Measurements from ENCODE around the gene HOXD13. TPM values are rescaled to one million over a fixed set of nuclear protein-coding genes. Genes with fewer than 3 reads are reported as not detected.

The HOXD13 gene
- total RNA-seq, 1 experiment from 2014 or later = not detected

GRCh38 chr2:176066645-176067588 is 25.6 kb upstream of the HOXD13 start:
- ChIA-PET CTCF (no interaction called here), POLR2A (ENCODE audit: unreplicated experiment) (no interaction called here)
- no peak overlapping the region for H2AFZ ChIP-seq
- H4K20me1 ChIP-seq (ENCODE audit: insufficient read depth) = no peaks in the 10 kb centered on the region
- BruUV-seq (replicated peaks) = no TSS peak
- no peaks in the 10 kb centered on the region for H3K4me1 ChIP-seq (replicated peaks; ENCODE audit: insufficient read depth)
- intact Hi-C loops (cut with micrococcal nuclease; ENCODE audit: unreplicated experiment) = no loop called here
- DNase-seq = no peak
- H3K27me3 ChIP-seq (ENCODE audit: insufficient read depth, low read depth) = peaks cover 17% of the 10 kb centered on the region; the same call in 1 of the 2 replicates
- H3K4me2 ChIP-seq = no peak overlapping the region
- no peak overlapping the region for H3K4me3 ChIP-seq
- no peak overlapping the region for H3K27ac ChIP-seq
- H3K9me2 ChIP-seq (ENCODE audit: insufficient read depth) = no peaks in the 10 kb centered on the region
- TF ChIP-seq CTCF (conservative IDR thresholded peaks at IDR 0.05) (no peak), EZH2 (IDR thresholded peaks at IDR 0.05; ENCODE audit: low read depth) (no peak)
- H3K79me2 ChIP-seq (ENCODE audit: low read depth) = no peaks in the 10 kb centered on the region
- no peaks in the 10 kb centered on the region for H3F3A ChIP-seq (ENCODE audit: insufficient read depth, low read depth)
- no peaks in the 10 kb centered on the region for H3K9me3 ChIP-seq (ENCODE audit: insufficient read depth, low read depth)
- no peaks in the 10 kb centered on the region for H3K36me3 ChIP-seq (ENCODE audit: low read depth)

GRCh38 chr2:176067589-176068418 is 24.7 kb upstream of the HOXD13 start:
- TF ChIP-seq CTCF (conservative IDR thresholded peaks at IDR 0.05) (no peak), EZH2 (IDR thresholded peaks at IDR 0.05; ENCODE audit: low read depth) (no peak)
- Histone ChIP-seq H2AFZ (no peak overlapping the region), H3K4me2 (no peak overlapping the region), H3K79me2 (ENCODE audit: low read depth) (no peaks in the 10 kb centered on the region), H3K36me3 (ENCODE audit: low read depth) (no peaks in the 10 kb centered on the region), H4K20me1 (ENCODE audit: insufficient read depth) (no peaks in the 10 kb centered on the region), H3K27me3 (ENCODE audit: insufficient read depth, low read depth) (peaks cover 21% of the 10 kb centered on the region), H3K4me1 (replicated peaks; ENCODE audit: insufficient read depth) (no peaks in the 10 kb centered on the region), H3F3A (ENCODE audit: insufficient read depth, low read depth) (no peaks in the 10 kb centered on the region), H3K9me2 (ENCODE audit: insufficient read depth) (no peaks in the 10 kb centered on the region), H3K9me3 (ENCODE audit: insufficient read depth, low read depth) (no peaks in the 10 kb centered on the region), H3K4me3 (no peak overlapping the region), H3K27ac (no peak overlapping the region)
- DNase-seq = no peak
- CTCF ChIA-PET = no interaction called here
- intact Hi-C loops (cut with micrococcal nuclease; ENCODE audit: unreplicated experiment) = no loop called here
- POLR2A ChIA-PET (ENCODE audit: unreplicated experiment) = no interaction called here
- BruUV-seq (replicated peaks) = no TSS peak

GRCh38 chr2:176068419-176068832 is 24.1 kb upstream of the HOXD13 start:
- Histone ChIP-seq H3K27ac (no peak overlapping the region), H3K4me3 (no peak overlapping the region), H3K4me1 (replicated peaks; ENCODE audit: insufficient read depth) (no peaks in the 10 kb centered on the region), H4K20me1 (ENCODE audit: insufficient read depth) (no peaks in the 10 kb centered on the region), H3K9me3 (ENCODE audit: insufficient read depth, low read depth) (no peaks in the 10 kb centered on the region), H3K9me2 (ENCODE audit: insufficient read depth) (no peaks in the 10 kb centered on the region), H3K27me3 (ENCODE audit: insufficient read depth, low read depth) (peaks cover 27% of the 10 kb centered on the region), H3K79me2 (ENCODE audit: low read depth) (no peaks in the 10 kb centered on the region), H3K4me2 (no peak overlapping the region), H3F3A (ENCODE audit: insufficient read depth, low read depth) (no peaks in the 10 kb centered on the region), H3K36me3 (ENCODE audit: low read depth) (no peaks in the 10 kb centered on the region), H2AFZ (no peak overlapping the region)
- intact Hi-C loops (cut with micrococcal nuclease; ENCODE audit: unreplicated experiment) = no loop called here
- no TSS peak for BruUV-seq (replicated peaks)
- CTCF ChIA-PET = no interaction called here
- DNase-seq = no peak
- TF ChIP-seq CTCF (conservative IDR thresholded peaks at IDR 0.05) (no peak), EZH2 (IDR thresholded peaks at IDR 0.05; ENCODE audit: low read depth) (no peak)
- POLR2A ChIA-PET (ENCODE audit: unreplicated experiment) = no interaction called here

Measured in PC-9 (cell line).